SH-SY5Y (cell line): ENCODE measurements around the gene WWOX.

ENCODE experiments used
- GATA2 ChIP-seq: IDR thresholded peaks from 2 replicates; pipeline ENCODE4 v1.6.1; 2011; ENCODE audit warnings: mild to moderate bottlenecking, low read depth, low read length
- GATA3 ChIP-seq: IDR thresholded peaks from 2 replicates; pipeline ENCODE4 v1.6.1; 2011; ENCODE audit warnings: low read depth, mild to moderate bottlenecking, low read length, moderate library complexity

DNA sequence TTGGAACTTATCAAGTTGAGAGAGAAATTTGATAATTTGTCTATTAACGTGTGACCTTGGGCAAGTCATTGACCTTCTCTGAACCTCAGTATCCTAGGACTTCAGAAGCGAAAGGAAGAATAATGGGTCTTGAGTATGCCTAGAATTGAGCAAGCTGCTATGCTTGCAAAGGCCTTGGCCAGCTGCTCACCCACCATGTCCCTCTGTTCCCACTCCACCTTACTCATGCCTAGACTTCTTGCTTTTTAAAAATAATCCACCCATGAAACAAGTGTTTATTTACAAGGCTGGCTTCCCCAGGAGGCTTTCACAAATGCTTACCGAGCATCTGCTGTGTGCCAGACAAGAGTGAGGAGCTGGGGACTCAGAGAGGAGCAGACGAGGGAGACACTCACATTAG, 910.4 kb downstream of the WWOX start:
- no peak for TF ChIP-seq GATA3
- TF ChIP-seq GATA2, result no peak
